ENCODE measurements around the gene SLC17A4. TPM values are rescaled to one million over a fixed set of nuclear protein-coding genes. Genes with fewer than 3 reads are reported as not detected.

The SLC17A4 gene
- total and polyA plus RNA-seq, 2 experiments from 2014 or later, result not detected

- H3K79me2 ChIP-seq (ENCODE audit: insufficient read depth), result no peaks in the 10 kb centered on the region
- no peaks in the 10 kb centered on the region for H3K4me1 ChIP-seq (ENCODE audit: insufficient read depth)
- no peak overlapping the region for H3K4me3 ChIP-seq
- H2AFZ ChIP-seq, result no peak overlapping the region
- 0 out of 2 replicates have a peak, but pooled peaks cover 8% of the 10 kb centered on the region for H3K27me3 ChIP-seq (replicated peaks; ENCODE audit: insufficient read depth)
- no peak overlapping the region for H3K4me2 ChIP-seq (ENCODE audit: unreplicated experiment)
- H3K36me3 ChIP-seq (ENCODE audit: low read depth), result no peaks in the 10 kb centered on the region
- TF ChIP-seq EZH2 (IDR thresholded peaks at IDR 0.05; ENCODE audit: insufficient read depth, poor library complexity, severe bottlenecking) (no peak), EZH2phosphoT487 (IDR thresholded peaks at IDR 0.05; ENCODE audit: insufficient read depth, low read depth) (no peak)
- H3K9me3 ChIP-seq (ENCODE audit: low read depth), result no peaks in the 10 kb centered on the region
- no peaks in the 10 kb centered on the region for H3F3A ChIP-seq (ENCODE audit: insufficient read depth)
- no peak overlapping the region for H3K9ac ChIP-seq
- no peaks in the 10 kb centered on the region for H3K9me2 ChIP-seq (ENCODE audit: insufficient read depth)
- H4K20me1 ChIP-seq (ENCODE audit: insufficient read depth), result no peaks in the 10 kb centered on the region
- WGBS, 2 experiments (ENCODE audit: low coverage in 1 of 2, low lambda C conversion rate in 2 of 2, missing lambda C conversion rate in 2 of 2), result 39% methylated on average over 4 of the region's 4 CpGs
- no peak overlapping the region for H3K27ac ChIP-seq
- in situ Hi-C loops (cut with MboI), result no loop called here
- DNase-seq, result no peak
Observed at GRCh38 chr6:25830458-25830857, 75.9 kb downstream of the SLC17A4 start.

Other genes with a start within 250 kb of the SLC17A4 start
- not detected in 2 replicates for gene SCGN, start 102.5 kb upstream of the SLC17A4 start, total RNA-seq (2014; rRNA removed; shearing (Covaris generic))
- not detected in 2 replicates for gene SCGN, start 102.5 kb upstream of the SLC17A4 start, polyA plus RNA-seq (2016; fragmentation: Nextera tagmentation; extraction: Ambion mirVana)
- gene SLC17A1, start 77.3 kb downstream of the SLC17A4 start, total RNA-seq (2014; rRNA removed; shearing (Covaris generic)), result not detected in 2 replicates
- gene SLC17A1, start 77.3 kb downstream of the SLC17A4 start, polyA plus RNA-seq (2016; fragmentation: Nextera tagmentation; extraction: Ambion mirVana), result not detected in 2 replicates
- not detected in 2 replicates for gene SLC17A3, start 119.5 kb downstream of the SLC17A4 start, total RNA-seq (2014; rRNA removed; shearing (Covaris generic))
- gene SLC17A3, start 119.5 kb downstream of the SLC17A4 start, polyA plus RNA-seq (2016; fragmentation: Nextera tagmentation; extraction: Ambion mirVana), result not detected in 2 replicates
- gene SLC17A2, start 175.9 kb downstream of the SLC17A4 start, total RNA-seq (2014; rRNA removed; shearing (Covaris generic)), result not detected in 2 replicates
- gene SLC17A2, start 175.9 kb downstream of the SLC17A4 start, polyA plus RNA-seq (2016; fragmentation: Nextera tagmentation; extraction: Ambion mirVana), result not detected in 2 replicates
- gene TRIM38, start 208.1 kb downstream of the SLC17A4 start, total RNA-seq (2014; rRNA removed; shearing (Covaris generic)), result 5.9 and 7.6 TPM in 2 replicates
- 6.5 and 7.3 TPM in 2 replicates for gene TRIM38, start 208.1 kb downstream of the SLC17A4 start, polyA plus RNA-seq (2016; fragmentation: Nextera tagmentation; extraction: Ambion mirVana)

All from GM23248 (cell line).